GM18526 (cell line): ENCODE results near the gene NRARP.

ENCODE experiments used
- POLR2A ChIP-seq: IDR thresholded peaks from 3 replicates; pipeline ENCODE4 v1.6.1; 2011; ENCODE audit not compliant: insufficient read length; ENCODE audit errors: extremely low read depth

NRARP gene

DNA sequence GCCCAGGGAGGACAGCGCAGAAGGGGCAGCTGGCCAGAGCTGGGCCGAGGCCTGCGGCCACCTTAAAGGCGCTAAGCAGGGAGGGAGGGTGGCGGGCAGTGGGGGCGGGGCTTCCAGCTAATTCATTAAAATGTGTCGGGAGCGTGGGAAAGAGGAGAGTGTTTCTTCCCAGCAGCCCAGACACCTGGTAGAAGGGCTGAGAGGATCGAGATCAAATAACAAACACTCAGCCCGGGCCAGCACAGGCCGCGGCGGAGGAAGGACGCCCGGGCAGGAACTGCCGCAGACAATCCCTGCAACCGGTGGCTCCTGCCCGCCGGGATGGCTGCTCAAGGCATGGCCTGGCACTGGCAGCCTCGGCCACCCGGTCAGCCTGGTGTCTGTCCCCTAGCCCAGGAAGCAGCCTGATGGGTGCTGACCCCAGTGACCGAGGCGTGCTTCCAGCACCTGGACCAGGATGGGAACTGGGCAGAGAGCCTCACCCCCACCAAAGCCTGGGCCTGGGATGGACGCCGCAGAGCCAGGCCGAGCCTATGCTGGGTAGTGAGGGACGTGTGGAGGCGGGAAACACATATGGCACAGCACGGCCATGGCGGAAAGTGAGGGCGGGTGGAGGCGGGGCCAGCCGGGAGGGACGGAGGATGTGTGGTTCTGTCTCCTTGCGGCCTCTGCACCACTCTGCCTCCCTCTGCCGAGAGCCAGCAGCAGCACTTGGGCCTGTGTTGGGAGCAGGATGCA, 3.2 kb upstream of the NRARP start:
- TF ChIP-seq POLR2A, result no peak

- no peak for TF ChIP-seq POLR2A
These were observed 2.5 kb upstream of the NRARP start for GRCh38 chr9:137304383-137305059.

DNA sequence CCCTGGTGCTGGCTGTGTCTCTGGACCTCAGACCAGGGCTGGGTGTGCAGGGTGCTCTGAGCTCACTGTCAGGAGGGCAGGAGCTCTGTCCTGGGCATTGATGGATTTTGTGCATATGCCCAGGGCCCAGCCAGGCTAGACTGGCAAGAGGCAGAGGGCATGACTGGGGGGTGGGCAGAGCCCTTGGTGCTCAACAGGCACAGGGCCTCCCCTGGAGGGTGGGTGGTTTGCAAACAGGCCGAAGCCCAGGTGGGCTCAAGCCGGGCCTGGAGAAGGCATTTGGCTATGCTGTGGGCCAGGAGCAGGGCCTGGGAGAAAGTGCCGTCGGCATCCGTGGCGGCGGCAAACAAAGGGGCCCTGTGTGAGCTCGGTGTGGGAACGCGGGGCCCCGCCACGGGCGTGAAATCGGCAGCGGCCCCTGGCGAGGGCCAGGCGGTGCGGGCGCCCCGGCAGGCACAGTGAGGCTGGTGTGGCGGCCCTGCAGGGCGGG, 1.9 kb upstream of the NRARP start:
- no peak for TF ChIP-seq POLR2A

DNA sequence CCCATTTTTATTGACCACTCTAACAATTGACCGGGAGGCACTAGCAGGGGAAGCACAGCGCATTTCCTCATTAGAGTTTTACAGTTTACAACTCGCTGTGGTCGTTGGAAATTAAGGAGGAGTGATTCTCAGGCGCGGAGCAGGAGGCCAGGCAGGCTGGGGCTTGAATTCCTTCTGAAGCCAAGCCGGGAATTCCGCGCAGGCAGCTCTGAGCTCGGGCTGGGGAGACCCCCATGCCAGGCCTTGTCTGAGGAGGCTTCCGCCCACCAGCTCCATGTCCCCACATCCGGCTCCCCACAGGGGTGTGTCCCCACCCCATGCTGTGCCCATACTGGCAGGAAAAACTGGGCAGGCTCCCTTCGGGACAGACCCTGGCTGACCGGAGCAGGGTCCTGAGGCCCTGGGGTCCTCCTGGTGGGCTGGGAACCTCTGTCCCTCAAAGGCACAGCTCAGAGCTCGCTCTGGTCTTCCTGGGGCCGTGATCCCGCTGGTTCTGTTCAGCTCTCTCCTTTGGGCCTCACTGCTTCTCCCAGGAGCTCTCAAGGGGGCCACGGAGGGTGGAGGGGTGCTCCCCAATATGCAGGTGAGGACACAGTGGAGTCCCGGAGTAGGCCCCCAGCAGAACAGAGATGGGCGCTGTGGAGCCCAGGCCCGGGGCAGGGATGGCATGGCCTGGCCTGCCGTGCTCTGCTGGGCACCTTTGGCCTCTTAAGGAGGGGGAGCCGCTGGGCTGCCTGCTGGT, 1.3 kb upstream of the NRARP start:
- TF ChIP-seq POLR2A, result no peak

GRCh38 chr9:137302449-137303150, 529 bp upstream of the NRARP start:
- no peak for TF ChIP-seq POLR2A

DNA sequence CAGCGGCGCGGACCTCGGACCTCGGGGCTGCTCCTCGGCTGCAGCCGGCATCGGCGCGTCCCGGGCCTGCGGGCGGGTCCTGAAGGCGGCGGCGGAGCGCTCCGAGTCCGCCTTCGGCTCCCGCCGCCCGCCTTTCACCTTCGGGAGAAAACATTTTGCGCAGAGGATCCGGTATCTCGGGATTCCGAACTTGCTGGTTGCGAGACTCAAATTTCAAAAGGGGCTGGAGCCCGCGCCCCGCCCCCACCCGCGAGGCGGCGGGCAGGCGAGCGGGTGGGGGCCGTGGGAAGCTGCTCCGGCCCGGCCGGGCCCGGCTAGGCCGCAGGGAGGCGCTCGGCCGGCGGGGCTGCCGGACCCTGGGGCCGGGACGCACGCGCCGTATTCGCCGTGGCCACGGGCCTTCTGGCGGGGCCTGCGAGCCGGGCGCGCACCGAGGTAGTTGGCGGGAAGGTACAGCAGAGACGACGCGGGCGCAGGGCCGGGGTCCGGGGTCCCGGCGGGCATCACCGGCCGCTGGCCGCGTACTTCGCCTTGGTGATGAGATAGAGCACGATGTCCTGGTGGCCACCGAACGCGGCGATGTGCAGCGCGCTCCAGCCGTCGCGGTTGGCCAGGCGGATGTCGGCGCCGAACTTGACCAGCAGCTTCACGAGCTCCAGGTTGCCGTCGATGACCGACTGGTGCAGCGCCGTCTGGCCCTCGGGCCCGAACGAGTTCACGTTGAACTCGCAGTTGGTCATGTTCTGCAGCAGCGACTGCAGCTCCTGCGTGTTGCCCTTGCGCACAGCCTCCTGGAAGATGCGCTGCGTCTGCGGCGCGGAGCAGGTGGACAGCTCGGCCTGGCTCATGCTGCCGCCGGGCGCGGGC, 757 bp downstream of the NRARP start:
- TF ChIP-seq POLR2A, result no peak

- TF ChIP-seq POLR2A, result no peak
These were observed 1.4 kb downstream of the NRARP start for GRCh38 chr9:137300567-137301080.

DNA sequence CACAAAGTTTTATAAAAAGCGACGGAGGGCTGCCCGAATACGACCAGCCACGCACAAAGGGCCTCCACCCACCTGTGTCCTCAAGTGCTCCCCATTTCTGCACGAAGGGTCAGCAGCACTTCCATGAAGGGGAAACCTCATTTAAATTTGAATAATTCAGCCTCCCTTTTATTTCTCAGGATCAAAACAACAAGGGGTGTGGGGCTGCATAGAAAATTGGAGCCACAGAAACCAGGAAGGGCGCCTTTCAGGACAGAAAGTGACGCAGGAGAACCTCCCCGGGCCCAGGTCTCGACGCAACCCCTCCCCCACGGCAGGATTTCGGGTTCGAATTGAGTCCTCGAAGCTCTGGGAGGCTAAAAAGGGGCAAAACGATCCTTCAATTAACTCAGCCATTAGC, 2.1 kb downstream of the NRARP start:
- no peak for TF ChIP-seq POLR2A

GRCh38 chr9:137299203-137299565, 2.9 kb downstream of the NRARP start:
- no peak for TF ChIP-seq POLR2A

- no peak for TF ChIP-seq POLR2A
These were observed 3.5 kb downstream of the NRARP start for GRCh38 chr9:137298401-137299202.

- TF ChIP-seq POLR2A, result no peak
These were observed 4.1 kb downstream of the NRARP start for GRCh38 chr9:137297966-137298365.

DNA sequence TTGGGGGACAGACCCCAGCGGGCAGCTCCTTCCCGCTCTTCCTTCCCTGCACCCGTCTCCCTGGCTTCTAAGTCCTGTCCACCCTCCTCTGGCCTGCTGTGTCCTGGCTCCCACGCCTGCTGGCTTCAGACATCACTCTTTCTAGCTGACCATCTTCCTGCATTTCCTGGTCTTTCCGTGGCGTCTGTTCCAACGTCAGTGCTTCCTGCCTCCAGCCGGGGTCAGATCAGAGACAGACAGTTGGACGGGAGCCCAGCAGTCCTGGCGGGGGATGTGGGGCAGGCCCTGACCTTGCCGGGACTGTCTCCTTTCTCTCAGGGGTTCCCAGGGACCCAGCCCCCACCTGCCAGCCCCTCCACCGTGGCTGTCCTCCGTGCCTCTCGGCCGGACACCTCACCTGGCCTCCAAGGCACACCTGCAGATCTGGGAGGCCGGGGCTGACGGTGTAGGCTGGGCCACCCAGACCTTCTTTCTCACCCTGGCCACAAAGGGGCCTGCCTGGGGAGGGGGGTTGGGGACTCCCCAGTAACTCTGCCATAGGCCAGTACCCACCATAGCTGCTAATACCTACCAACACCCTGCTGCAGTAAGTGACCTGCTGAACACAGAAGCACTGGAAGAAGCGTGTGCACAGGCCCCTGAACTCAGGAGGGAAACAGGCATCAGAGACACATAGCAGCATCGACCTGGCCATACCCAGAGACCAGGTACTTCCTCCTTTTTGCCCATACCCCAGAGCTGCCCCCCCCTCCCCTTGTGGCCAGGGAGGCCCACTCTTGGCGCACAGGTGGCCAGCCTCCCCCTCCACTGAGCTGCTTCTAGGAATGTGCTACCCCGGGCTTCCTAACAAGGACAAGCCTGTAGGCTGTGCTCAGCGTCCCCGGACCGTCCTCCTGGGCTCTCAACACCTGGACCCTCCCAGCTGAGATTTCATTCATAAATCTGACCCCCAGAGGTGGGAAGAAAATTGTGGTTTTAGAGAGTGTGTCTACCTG, 5.1 kb downstream of the NRARP start:
- TF ChIP-seq POLR2A, result no peak
